Smooth muscle cell of the brain vasculature (primary cell): ENCODE measurements around the gene IFT20.
"Not testable (repeated sequence)": the region's sequence is repeated elsewhere in the genome, so short reads cannot be mapped to it uniquely, and the experiment has no call there.

Experiments
- DNase-seq: peaks from one replicate; pipeline ENCODE4 v3.0.0-alpha.2; 2012; ENCODE audit warnings: low read depth, low spot score

IFT20 gene

GRCh38 chr17:28364665-28365363 lies 29.5 kb upstream of the IFT20 start, which contains the start of gene SEBOX:
Gene SEBOX (minus strand): TSS chr17:28365199. CDS start chr17:28365151, 48 bp downstream.
- DNase-seq: no peak

- no peak for DNase-seq
Observed at GRCh38 chr17:28363776-28364650, 28.7 kb upstream of the IFT20 start.

- DNase-seq: no peak
Observed at GRCh38 chr17:28363186-28363585, 27.9 kb upstream of the IFT20 start.

- no peak for DNase-seq
Observed at GRCh38 chr17:28357901-28358197, 22.6 kb upstream of the IFT20 start.

GRCh38 chr17:28357061-28357900 lies 22.0 kb upstream of the IFT20 start, which contains the start of gene POLDIP2:
Gene POLDIP2 (minus strand): TSS chr17:28357527. CDS start chr17:28357448, 79 bp downstream.
- peak; percentile 83 for DNase-seq

- no peak for DNase-seq
Observed at GRCh38 chr17:28350271-28350670, 15.0 kb upstream of the IFT20 start.

GRCh38 chr17:28348979-28349378 lies 13.7 kb upstream of the IFT20 start:
- no peak for DNase-seq

GRCh38 chr17:28347261-28347891 lies 12.1 kb upstream of the IFT20 start:
- no peak for DNase-seq

- no peak for DNase-seq
Observed at GRCh38 chr17:28346746-28347246, 11.5 kb upstream of the IFT20 start.

GRCh38 chr17:28346199-28346580 lies 10.9 kb upstream of the IFT20 start:
- no peak for DNase-seq

GRCh38 chr17:28345419-28346198 lies 10.3 kb upstream of the IFT20 start:
- no peak for DNase-seq

- no peak for DNase-seq
Observed at GRCh38 chr17:28344435-28344901, 9.2 kb upstream of the IFT20 start.

- no peak for DNase-seq
Observed at GRCh38 chr17:28344011-28344410, 8.7 kb upstream of the IFT20 start.

- no peak for DNase-seq
Observed at GRCh38 chr17:28343491-28343932, 8.2 kb upstream of the IFT20 start.

GRCh38 chr17:28342313-28342712 lies 7.0 kb upstream of the IFT20 start:
- DNase-seq: no peak

- no peak for DNase-seq
Observed at GRCh38 chr17:28341516-28341915, 6.2 kb upstream of the IFT20 start.

- DNase-seq: no peak
Observed at GRCh38 chr17:28340374-28340773, 5.1 kb upstream of the IFT20 start.

GRCh38 chr17:28339431-28339830 lies 4.2 kb upstream of the IFT20 start:
- DNase-seq: no peak

- not testable (repeated sequence) for DNase-seq
Observed at GRCh38 chr17:28338769-28339212, 3.5 kb upstream of the IFT20 start.

- no peak for DNase-seq
Observed at GRCh38 chr17:28338056-28338768, 2.9 kb upstream of the IFT20 start.
